IPS DF 6.9 (cell line): Measurements from ENCODE around the gene GBX2.

Experiments
- DNase-seq: peaks from one replicate; pipeline ENCODE4 v3.0.0-alpha.2; 2013; ENCODE audit warnings: low read depth, low spot score
- H3K27ac ChIP-seq: one replicate; pipeline ENCODE4 v1.5.1; 2013; ENCODE audit warnings: low read length, control low read depth
- H3K27me3 ChIP-seq: 2 replicates; pipeline ENCODE4 v1.6.1; 2013; ENCODE audit warnings: mild to moderate bottlenecking, low read length; ENCODE audit not compliant: control insufficient read depth, insufficient read depth
- H3K36me3 ChIP-seq: 2 replicates; pipeline ENCODE4 v1.6.1; 2013; ENCODE audit warnings: low read length; ENCODE audit not compliant: control insufficient read depth, insufficient read depth
- H3K4me1 ChIP-seq: 2 replicates; pipeline ENCODE4 v1.6.1; 2013; ENCODE audit warnings: low read length; ENCODE audit not compliant: control insufficient read depth, insufficient read depth
- H3K4me3 ChIP-seq: 2 replicates; pipeline ENCODE4 v1.5.1; 2013; ENCODE audit warnings: mild to moderate bottlenecking, low read length
- H3K9me3 ChIP-seq: 2 replicates; pipeline ENCODE4 v1.6.1; 2013; ENCODE audit warnings: low read length, inconsistent platforms; ENCODE audit not compliant: control insufficient read depth, insufficient read depth
- WGBS: extraction: QIAGEN DNeasy Blood & Tissue Kit; methylation state at CpG from one replicate; pipeline ENCODE4 v1.1.7; 2013; ENCODE audit warnings: mixed read lengths, missing lambda C conversion rate; ENCODE audit not compliant: insufficient read length, insufficient coverage; 5-methylcytosine and 5-hydroxymethylcytosine counted together

The GBX2 gene

GRCh38 chr2:236161531-236161930, 6.7 kb downstream of the GBX2 start:
- Histone ChIP-seq H3K27me3 (peaks cover 74% of the 10 kb centered on the region), H3K36me3 (no peaks in the 10 kb centered on the region), H3K4me1 (peaks cover 20% of the 10 kb centered on the region), H3K9me3 (no peaks in the 10 kb centered on the region), H3K27ac (no peak overlapping the region), H3K4me3 (no peak overlapping the region)
- DNase-seq: no peak
- WGBS: no CpG with 5 or more reads among the region's 12 CpGs

- H3K27me3 ChIP-seq: peaks cover 70% of the 10 kb centered on the region
- no CpG with 5 or more reads among the region's 15 CpGs for WGBS
- no peaks in the 10 kb centered on the region for H3K36me3 ChIP-seq
- peaks cover 20% of the 10 kb centered on the region for H3K4me1 ChIP-seq
- no peak for DNase-seq
- H3K9me3 ChIP-seq: no peaks in the 10 kb centered on the region
- H3K4me3 ChIP-seq: no peak overlapping the region
- H3K27ac ChIP-seq: no peak overlapping the region
Measured at GRCh38 chr2:236161082-236161462, 7.1 kb downstream of the GBX2 start.

DNA sequence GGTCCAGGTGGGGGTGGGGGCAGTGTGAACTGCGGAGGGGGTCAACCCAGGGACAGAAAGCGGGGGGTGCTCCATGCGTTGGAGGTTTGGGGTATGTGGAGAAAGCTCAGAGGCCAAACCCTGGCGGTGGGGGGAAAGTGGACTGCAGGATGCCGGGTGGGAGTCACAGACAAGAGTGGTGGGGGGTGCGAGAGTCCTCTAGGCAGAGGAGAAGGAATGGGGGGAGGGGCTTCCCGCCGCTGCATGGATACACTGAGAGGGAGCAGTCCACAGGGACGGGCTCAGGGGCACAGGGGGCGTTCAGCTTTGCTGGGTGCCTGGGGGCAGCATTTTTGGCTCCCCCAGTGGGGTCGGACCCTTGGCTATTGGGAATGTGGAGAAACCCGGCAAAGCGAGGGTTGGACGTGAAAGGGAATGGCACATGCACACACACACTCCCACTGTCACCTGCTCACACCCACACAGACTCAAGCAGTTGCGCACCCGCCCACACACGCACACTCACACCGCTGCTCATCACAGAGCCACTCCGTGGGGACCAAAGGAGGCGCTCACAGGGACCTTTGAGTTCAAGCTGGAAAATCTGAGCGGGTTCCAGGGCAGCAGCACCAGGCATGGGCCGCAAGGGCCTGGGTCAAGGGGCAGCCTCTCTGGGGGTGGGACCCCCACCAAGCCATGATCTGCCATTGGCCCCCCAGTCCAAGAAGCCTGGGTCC, 7.7 kb downstream of the GBX2 start:
- WGBS: no CpG with 5 or more reads among the region's 22 CpGs
- H3K27me3 ChIP-seq: peaks cover 64% of the 10 kb centered on the region
- peaks cover 20% of the 10 kb centered on the region for H3K4me1 ChIP-seq
- H3K9me3 ChIP-seq: no peaks in the 10 kb centered on the region
- no peak for DNase-seq
- no peak overlapping the region for H3K4me3 ChIP-seq
- H3K27ac ChIP-seq: no peak overlapping the region
- H3K36me3 ChIP-seq: no peaks in the 10 kb centered on the region

GRCh38 chr2:236159778-236160170, 8.4 kb downstream of the GBX2 start:
- Histone ChIP-seq H3K27me3 (peaks cover 57% of the 10 kb centered on the region), H3K27ac (no peak overlapping the region)

DNA sequence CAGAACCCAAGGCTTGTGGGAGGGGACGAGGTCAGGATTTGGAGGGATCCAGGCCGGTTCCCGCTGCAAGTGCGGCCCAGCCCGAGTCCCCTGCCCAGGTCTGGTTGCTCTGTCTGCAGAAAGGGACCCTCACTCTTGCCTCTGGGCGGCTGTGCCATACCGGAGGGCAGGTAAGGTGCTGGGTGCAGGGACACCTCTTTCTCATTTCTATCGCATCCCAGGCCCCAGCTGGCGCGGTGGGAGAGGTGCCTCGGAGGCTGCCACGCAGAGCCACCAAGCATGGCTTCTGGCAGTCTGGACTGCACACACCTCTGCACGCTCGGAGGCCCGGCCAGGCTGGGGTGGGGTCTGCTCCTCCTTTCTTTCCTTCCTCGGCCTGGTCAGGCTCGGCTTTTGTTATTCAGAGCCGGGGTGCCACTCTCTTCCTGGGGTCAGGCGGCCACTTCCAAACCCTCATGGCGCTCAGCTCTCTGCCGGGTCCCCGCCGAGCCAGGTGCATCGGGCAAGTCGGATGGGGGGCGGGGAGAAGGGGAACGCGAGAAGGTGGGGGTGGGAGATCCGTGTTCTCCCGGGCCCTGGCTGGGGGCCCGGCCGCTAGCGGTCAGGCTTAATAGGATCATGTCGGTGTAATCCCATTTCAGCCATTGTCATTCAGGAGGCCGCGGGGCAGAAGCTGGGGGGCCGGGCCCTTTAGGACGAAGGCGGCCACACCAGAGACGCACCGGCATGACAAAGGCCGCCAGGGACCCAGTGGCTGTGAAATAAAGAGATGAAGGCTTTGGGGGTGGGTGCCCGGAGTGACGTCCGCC, 9.0 kb downstream of the GBX2 start:
- H3K27ac ChIP-seq: no peak overlapping the region
- WGBS: no CpG with 5 or more reads among the region's 45 CpGs
- no peaks in the 10 kb centered on the region for H3K9me3 ChIP-seq
- peaks cover 54% of the 10 kb centered on the region for H3K27me3 ChIP-seq
- no peak overlapping the region for H3K4me3 ChIP-seq
- no peak for DNase-seq
- H3K4me1 ChIP-seq: peaks cover 20% of the 10 kb centered on the region
- no peaks in the 10 kb centered on the region for H3K36me3 ChIP-seq

More at GRCh38 chr2:236159778-236160170, 8.4 kb downstream of the GBX2 start:
- Histone ChIP-seq H3K9me3 (no peaks in the 10 kb centered on the region), H3K4me1 (peaks cover 20% of the 10 kb centered on the region), H3K36me3 (no peaks in the 10 kb centered on the region), H3K4me3 (no peak overlapping the region)
- DNase-seq: no peak
- no CpG with 5 or more reads among the region's 33 CpGs for WGBS

GRCh38 chr2:236157815-236158498, 10.2 kb downstream of the GBX2 start:
- Histone ChIP-seq H3K4me3 (no peak overlapping the region), H3K9me3 (no peaks in the 10 kb centered on the region), H3K27me3 (peaks cover 45% of the 10 kb centered on the region), H3K36me3 (no peaks in the 10 kb centered on the region), H3K27ac (no peak overlapping the region), H3K4me1 (peaks cover 18% of the 10 kb centered on the region)
- WGBS: no CpG with 5 or more reads among the region's 10 CpGs
- DNase-seq: no peak

DNA sequence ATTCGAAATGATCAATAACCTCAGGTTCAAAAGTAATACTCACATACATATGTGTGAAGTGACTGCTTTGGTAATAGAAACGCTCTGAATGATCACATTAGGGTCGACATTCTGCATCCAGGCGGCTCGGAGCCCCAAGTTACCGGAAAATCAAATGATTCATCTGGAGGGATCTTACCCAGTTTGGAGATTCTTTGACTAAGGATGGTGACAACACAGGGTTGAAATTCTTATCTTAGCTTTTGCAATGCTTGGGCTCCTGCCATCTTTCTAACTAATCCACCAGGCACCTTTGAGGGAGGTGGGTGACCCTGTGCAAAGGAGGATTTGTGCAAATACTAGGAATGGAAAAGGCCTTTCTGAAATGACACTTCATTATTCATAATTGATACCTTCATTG, 10.8 kb downstream of the GBX2 start:
- DNase-seq: no peak
- Histone ChIP-seq H3K9me3 (no peaks in the 10 kb centered on the region), H3K4me3 (no peak overlapping the region), H3K4me1 (peaks cover 16% of the 10 kb centered on the region), H3K36me3 (no peaks in the 10 kb centered on the region), H3K27me3 (peaks cover 39% of the 10 kb centered on the region), H3K27ac (no peak overlapping the region)
- WGBS: no CpG with 5 or more reads among the region's 6 CpGs

DNA sequence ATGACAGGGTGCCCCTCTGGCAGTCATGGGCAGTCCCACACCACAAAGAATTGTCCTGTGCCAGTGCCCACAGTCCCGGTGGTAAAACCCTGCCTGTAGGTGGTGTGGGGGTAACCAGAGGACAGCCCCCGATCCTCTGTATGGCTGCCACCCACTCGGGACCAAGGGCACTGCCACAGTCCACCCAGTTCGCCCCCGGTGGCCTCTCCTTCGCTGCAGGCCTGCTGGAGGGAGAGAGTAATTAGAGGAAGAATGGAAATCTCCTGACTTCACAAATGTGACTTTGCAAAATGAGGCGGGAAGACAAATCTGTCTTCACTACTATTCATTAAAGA, 11.4 kb downstream of the GBX2 start:
- Histone ChIP-seq H3K27ac (no peak overlapping the region), H3K36me3 (no peaks in the 10 kb centered on the region), H3K4me3 (no peak overlapping the region), H3K4me1 (peaks cover 14% of the 10 kb centered on the region), H3K27me3 (peaks cover 34% of the 10 kb centered on the region), H3K9me3 (no peaks in the 10 kb centered on the region)
- WGBS: no CpG with 5 or more reads among the region's 7 CpGs
- DNase-seq: no peak

GRCh38 chr2:236156095-236156859, 11.9 kb downstream of the GBX2 start:
- DNase-seq: no peak
- no CpG with 5 or more reads among the region's 16 CpGs for WGBS
- H3K4me1 ChIP-seq: peaks cover 10% of the 10 kb centered on the region
- H3K27me3 ChIP-seq: peaks cover 28% of the 10 kb centered on the region
- no peaks in the 10 kb centered on the region for H3K9me3 ChIP-seq
- no peak overlapping the region for H3K4me3 ChIP-seq
- H3K27ac ChIP-seq: no peak overlapping the region
- no peaks in the 10 kb centered on the region for H3K36me3 ChIP-seq

- H3K36me3 ChIP-seq: no peaks in the 10 kb centered on the region
- no peak overlapping the region for H3K4me3 ChIP-seq
- H3K27me3 ChIP-seq: peaks cover 20% of the 10 kb centered on the region
- H3K4me1 ChIP-seq: peaks cover 7% of the 10 kb centered on the region
- WGBS: no CpG with 5 or more reads among the region's 3 CpGs
- DNase-seq: no peak
- no peaks in the 10 kb centered on the region for H3K9me3 ChIP-seq
- no peak overlapping the region for H3K27ac ChIP-seq
Measured at GRCh38 chr2:236155406-236155805, 12.8 kb downstream of the GBX2 start.
